GM23338 (cell line): Measurements from ENCODE around the gene CHGA. TPM values are rescaled to one million over a fixed set of nuclear protein-coding genes. Genes with fewer than 3 reads are reported as not detected.

Experiments
- ATAC-seq: fragments of 200-7000 bp; cut with Tn5 transposase; 3 replicates; pipeline ENCODE4 v1.9.1; 2020
- DNase-seq: peaks from one replicate; pipeline ENCODE4 v3.0.0-alpha.2; 2015; ENCODE audit warnings: low spot score
- H2AFZ ChIP-seq: fragments of 200-600 bp; sonication (generic); 2 replicates; pipeline ENCODE4 v1.8.0; 2016; ENCODE audit warnings: antibody characterized with exemption, mild to moderate bottlenecking, moderate library complexity
- H3F3A ChIP-seq: fragments of 200-600 bp; sonication (generic); replicated peaks from 2 replicates; pipeline ENCODE4 v1.8.0; 2017; ENCODE audit warnings: antibody characterized with exemption, mixed run types, low read depth
- H3K27ac ChIP-seq: fragments of 200-600 bp; sonication (generic); 2 replicates; pipeline ENCODE4 v1.6.1; 2016; ENCODE audit warnings: low read depth
- H3K27me3 ChIP-seq: fragments of 200-600 bp; sonication (generic); 2 replicates; pipeline ENCODE4 v1.8.0; 2016; ENCODE audit warnings: mild to moderate bottlenecking, mixed run types, moderate library complexity; ENCODE audit not compliant: insufficient read depth
- H3K36me3 ChIP-seq: fragments of 200-600 bp; sonication (generic); 2 replicates; pipeline ENCODE4 v1.8.0; 2016; ENCODE audit warnings: mild to moderate bottlenecking; ENCODE audit not compliant: insufficient read depth
- H3K4me1 ChIP-seq: fragments of 200-600 bp; sonication (generic); 2 replicates; pipeline ENCODE4 v1.8.0; 2016; ENCODE audit warnings: mild to moderate bottlenecking, moderate library complexity; ENCODE audit not compliant: insufficient read depth
- H3K4me2 ChIP-seq: fragments of 200-600 bp; sonication (generic); 2 replicates; pipeline ENCODE4 v1.7.1; 2017; ENCODE audit warnings: mixed run types
- H3K4me3 ChIP-seq: fragments of 200-600 bp; sonication (generic); 2 replicates; pipeline ENCODE4 v1.6.1; 2016; ENCODE audit warnings: mixed run types
- H3K79me2 ChIP-seq: fragments of 200-600 bp; sonication (generic); replicated peaks from 2 replicates; pipeline ENCODE4 v1.8.0; 2017; ENCODE audit warnings: mild to moderate bottlenecking; ENCODE audit not compliant: insufficient read depth
- H3K9me2 ChIP-seq: fragments of 200-600 bp; sonication (generic); 2 replicates; pipeline ENCODE4 v1.8.0; 2017; ENCODE audit not compliant: insufficient read depth
- H4K20me1 ChIP-seq: fragments of 200-600 bp; sonication (generic); replicated peaks from 2 replicates; pipeline ENCODE4 v1.8.0; 2017; ENCODE audit warnings: mild to moderate bottlenecking; ENCODE audit not compliant: insufficient read depth
- H3K27ac Mint-ChIP-seq: 2 replicates; pipeline ENCODE4 v1.8.0; 2020; ENCODE audit warnings: inconsistent platforms, mild to moderate bottlenecking, moderate library complexity, mixed read lengths
- H3K27me3 Mint-ChIP-seq: 3 replicates; pipeline ENCODE4 v1.8.0; 2022; ENCODE audit warnings: low read depth, mild to moderate bottlenecking, moderate library complexity, mixed read lengths, inconsistent platforms; ENCODE audit not compliant: insufficient read depth, poor library complexity
- H3K36me3 Mint-ChIP-seq: 3 replicates; pipeline ENCODE4 v1.8.0; 2021; ENCODE audit warnings: low read depth, mild to moderate bottlenecking, inconsistent platforms, moderate library complexity, mixed read lengths
- H3K4me1 Mint-ChIP-seq: 3 replicates; pipeline ENCODE4 v1.8.0; 2020; ENCODE audit warnings: mild to moderate bottlenecking, inconsistent platforms, mixed read lengths
- H3K4me3 Mint-ChIP-seq: 3 replicates; pipeline ENCODE4 v1.8.0; 2021; ENCODE audit warnings: moderate library complexity, mild to moderate bottlenecking, inconsistent platforms, mixed read lengths
- H3K9me3 Mint-ChIP-seq: 3 replicates; pipeline ENCODE4 v1.8.0; 2020; ENCODE audit warnings: moderate library complexity, mild to moderate bottlenecking, inconsistent platforms, mixed read lengths
- CREB1 ChIP-seq: fragments of 250-450 bp; sonication (Bioruptor Pico); IDR thresholded peaks from 2 replicates; pipeline ENCODE4 v1.5.0; 2020; ENCODE audit warnings: low read depth, mild to moderate bottlenecking, moderate library complexity
- EZH2 ChIP-seq: fragments of 200-600 bp; sonication (generic); IDR thresholded peaks from one replicate; pipeline ENCODE4 v1.8.0; 2017; ENCODE audit warnings: antibody characterized with exemption, mild to moderate bottlenecking, low read depth; ENCODE audit not compliant: unreplicated experiment
- EZH2phosphoT487 ChIP-seq: fragments of 200-600 bp; sonication (generic); IDR thresholded peaks from one replicate; pipeline ENCODE4 v1.8.1; 2018; ENCODE audit warnings: antibody characterized with exemption; ENCODE audit not compliant: unreplicated experiment
- JUNB ChIP-seq: IDR thresholded peaks from one replicate; pipeline ENCODE4 v1.6.1; 2016; ENCODE audit warnings: antibody characterized with exemption; ENCODE audit not compliant: unreplicated experiment
- NANOG ChIP-seq: IDR thresholded peaks from 2 replicates; pipeline ENCODE4 v1.6.1; 2016; ENCODE audit warnings: antibody characterized with exemption, borderline replicate concordance
- STAT1 ChIP-seq: IDR thresholded peaks from one replicate; pipeline ENCODE4 v1.6.1; 2016; ENCODE audit warnings: antibody characterized with exemption; ENCODE audit not compliant: unreplicated experiment
- ZNF114 ChIP-seq: fragments of 250-450 bp; sonication (Bioruptor Pico); IDR thresholded peaks from 2 replicates; pipeline ENCODE4 v1.5.0; 2020; ENCODE audit warnings: mild to moderate bottlenecking, moderate library complexity
- ZNF462 ChIP-seq: fragments of 250-450 bp; sonication (Bioruptor Pico); IDR thresholded peaks from 2 replicates; pipeline ENCODE4 v1.5.0; 2020; ENCODE audit warnings: mild to moderate bottlenecking, moderate library complexity
- polyA plus RNA-seq: library from polyadenylated mRNA; unstranded; fragments of >200 nt; fragmentation: Nextera tagmentation; extraction: Ambion mirVana; gene quantifications from 2 replicates; pipeline ENCODE4 v1.2.1, GENCODE V29; 2016
- total RNA-seq: library from RNA; depleted of rRNA; stranded (reverse); fragments of >200 nt; shearing (Covaris generic); gene quantifications from 2 replicates; pipeline ENCODE4 v1.2.3, GENCODE V29; 2014

Gene CHGA
- total and polyA plus RNA-seq, 2 experiments from 2014 or later: 13.9 to 19.6 TPM

- TF ChIP-seq ZNF462 (CRISPR knock-in tag): no peak
- no peak for TF ChIP-seq ZNF114 (CRISPR knock-in tag)
Measured at GRCh38 chr14:92939699-92940098, 16.7 kb downstream of the CHGA start (continued).

- Histone ChIP-seq H3K9me2 (no peaks in the 10 kb centered on the region), H3K36me3 (no peaks in the 10 kb centered on the region), H3K4me2 (no peak overlapping the region), H3K4me3 (no peak overlapping the region), H4K20me1 (0 out of 2 replicates have a peak, but pooled peaks cover 4% of the 10 kb centered on the region), H3K79me2 (no peaks in the 10 kb centered on the region), H2AFZ (no peak overlapping the region), H3K27ac (no peak overlapping the region), H3F3A (no peaks in the 10 kb centered on the region), H3K4me1 (no peaks in the 10 kb centered on the region), H3K27me3 (no peaks in the 10 kb centered on the region)
- Mint-ChIP-seq H3K4me1 (no peaks in the 10 kb centered on the region), H3K9me3 (no peaks in the 10 kb centered on the region), H3K36me3 (peaks cover 11% of the 10 kb centered on the region; the same call in 2 of the 3 replicates), H3K27me3 (peaks cover 14% of the 10 kb centered on the region), H3K27ac (no peak overlapping the region), H3K4me3 (no peak overlapping the region)
- no peak for DNase-seq
- no peak for ATAC-seq
- TF ChIP-seq JUNB (no peak), STAT1 (no peak), NANOG (no peak), CREB1 (CRISPR knock-in tag) (no peak), ZNF114 (CRISPR knock-in tag) (no peak), EZH2 (no peak), ZNF462 (CRISPR knock-in tag) (no peak), EZH2phosphoT487 (no peak)
Measured at GRCh38 chr14:92940543-92940942, 17.6 kb downstream of the CHGA start.
